MM.1S (cell line): ENCODE results near the gene FAM184A.

Experiments used
- DNase-seq: peaks from one replicate; pipeline ENCODE4 v3.0.0-alpha.2; 2015
- H2AFZ ChIP-seq: fragments of 300-600 bp; sonication (generic); 2 replicates; pipeline ENCODE4 v1.6.0; 2016; ENCODE audit warnings: antibody characterized with exemption, low read length
- H3F3A ChIP-seq: fragments of 300-600 bp; sonication (generic); 2 replicates; pipeline ENCODE4 v1.6.1; 2016; ENCODE audit warnings: mild to moderate bottlenecking, antibody characterized with exemption, low read length, moderate library complexity, mixed read lengths; ENCODE audit not compliant: insufficient read depth
- H3K27ac ChIP-seq: fragments of 300-600 bp; sonication (generic); 2 replicates; pipeline ENCODE4 v1.5.1; 2016; ENCODE audit warnings: mild to moderate bottlenecking, low read length
- H3K27me3 ChIP-seq: fragments of 300-600 bp; sonication (generic); replicated peaks from 2 replicates; pipeline ENCODE4 v1.6.0; 2016; ENCODE audit warnings: low read length; ENCODE audit not compliant: insufficient read depth
- H3K36me3 ChIP-seq: fragments of 300-600 bp; sonication (generic); replicated peaks from 2 replicates; pipeline ENCODE4 v1.6.1; 2016; ENCODE audit warnings: mild to moderate bottlenecking, low read length, mixed read lengths; ENCODE audit not compliant: insufficient read depth
- H3K4me1 ChIP-seq: fragments of 300-600 bp; sonication (generic); 2 replicates; pipeline ENCODE4 v1.6.1; 2016; ENCODE audit warnings: low read length, mixed read lengths
- H3K4me2 ChIP-seq: fragments of 300-600 bp; sonication (generic); 2 replicates; pipeline ENCODE4 v1.6.0; 2016; ENCODE audit warnings: low read depth, low read length
- H3K4me3 ChIP-seq: fragments of 300-600 bp; sonication (generic); 2 replicates; pipeline ENCODE4 v1.5.1; 2016; ENCODE audit warnings: low read length, mixed read lengths
- H3K79me2 ChIP-seq: fragments of 300-600 bp; sonication (generic); 2 replicates; pipeline ENCODE4 v1.6.1; 2016; ENCODE audit warnings: mixed run types, low read length, mixed read lengths
- H3K9ac ChIP-seq: fragments of 300-600 bp; sonication (generic); 2 replicates; pipeline ENCODE4 v1.6.1; 2016; ENCODE audit warnings: low read length, mixed read lengths
- H3K9me2 ChIP-seq: fragments of 300-600 bp; sonication (generic); replicated peaks from 2 replicates; pipeline ENCODE4 v1.6.1; 2016; ENCODE audit warnings: mild to moderate bottlenecking, low read length, mixed read lengths; ENCODE audit not compliant: insufficient read depth
- H3K9me3 ChIP-seq: fragments of 300-600 bp; sonication (generic); replicated peaks from 2 replicates; pipeline ENCODE4 v1.6.1; 2016; ENCODE audit warnings: mild to moderate bottlenecking, low read length, mixed read lengths; ENCODE audit not compliant: insufficient read depth
- H4K20me1 ChIP-seq: fragments of 300-600 bp; sonication (generic); 2 replicates; pipeline ENCODE4 v1.6.1; 2016; ENCODE audit warnings: mild to moderate bottlenecking, low read length, moderate library complexity, mixed read lengths; ENCODE audit not compliant: insufficient read depth
- EZH2 ChIP-seq: fragments of 300-600 bp; sonication (generic); optimal IDR thresholded peaks from 2 replicates; pipeline ENCODE3; 2017; ENCODE audit warnings: low read depth, mild to moderate bottlenecking, antibody characterized with exemption, low read length, mixed read lengths
- EZH2phosphoT487 ChIP-seq: fragments of 300-600 bp; sonication (generic); IDR thresholded peaks from 2 replicates; pipeline ENCODE4 v1.6.1; 2018; ENCODE audit warnings: antibody characterized with exemption, low read length
- TF ChIP-seq, protein P1 (sequence below): fragments of 300-600 bp; sonication (generic); IDR thresholded peaks from 2 replicates; pipeline ENCODE4 v1.5.1; 2016; ENCODE audit warnings: antibody characterized with exemption, low read length, mixed read lengths

FAM184A gene

DNA sequence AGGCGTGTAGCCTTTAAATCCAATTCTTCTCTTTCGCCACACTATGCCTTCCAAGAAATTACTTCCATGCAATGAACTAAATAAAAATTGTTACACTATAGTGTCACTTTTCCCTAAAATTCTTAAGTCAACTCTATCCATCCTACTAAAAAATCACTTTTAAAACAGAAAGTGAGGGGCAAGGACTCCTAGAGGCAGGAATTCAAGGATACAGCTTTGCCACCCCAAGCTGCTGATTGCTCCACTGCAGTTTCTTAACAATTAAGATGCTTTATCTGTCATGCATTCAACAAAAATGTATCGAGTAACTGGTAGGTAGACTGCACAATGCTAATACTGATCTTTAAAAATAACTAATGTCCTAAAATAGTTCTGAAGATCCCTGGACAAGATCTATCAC is 147.8 kb downstream of the FAM184A start:
- DNase-seq = no peak
- H3K27me3 ChIP-seq = no peaks in the 10 kb centered on the region
- H3K27ac ChIP-seq = no peak overlapping the region
- peaks cover 9% of the 10 kb centered on the region for H3F3A ChIP-seq
- TF ChIP-seq EZH2phosphoT487 (no peak), EZH2 (no peak)
- TF ChIP-seq, protein P1, sequence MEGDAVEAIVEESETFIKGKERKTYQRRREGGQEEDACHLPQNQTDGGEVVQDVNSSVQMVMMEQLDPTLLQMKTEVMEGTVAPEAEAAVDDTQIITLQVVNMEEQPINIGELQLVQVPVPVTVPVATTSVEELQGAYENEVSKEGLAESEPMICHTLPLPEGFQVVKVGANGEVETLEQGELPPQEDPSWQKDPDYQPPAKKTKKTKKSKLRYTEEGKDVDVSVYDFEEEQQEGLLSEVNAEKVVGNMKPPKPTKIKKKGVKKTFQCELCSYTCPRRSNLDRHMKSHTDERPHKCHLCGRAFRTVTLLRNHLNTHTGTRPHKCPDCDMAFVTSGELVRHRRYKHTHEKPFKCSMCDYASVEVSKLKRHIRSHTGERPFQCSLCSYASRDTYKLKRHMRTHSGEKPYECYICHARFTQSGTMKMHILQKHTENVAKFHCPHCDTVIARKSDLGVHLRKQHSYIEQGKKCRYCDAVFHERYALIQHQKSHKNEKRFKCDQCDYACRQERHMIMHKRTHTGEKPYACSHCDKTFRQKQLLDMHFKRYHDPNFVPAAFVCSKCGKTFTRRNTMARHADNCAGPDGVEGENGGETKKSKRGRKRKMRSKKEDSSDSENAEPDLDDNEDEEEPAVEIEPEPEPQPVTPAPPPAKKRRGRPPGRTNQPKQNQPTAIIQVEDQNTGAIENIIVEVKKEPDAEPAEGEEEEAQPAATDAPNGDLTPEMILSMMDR = no peak
- no peaks in the 10 kb centered on the region for H3K9me2 ChIP-seq
- H3K4me2 ChIP-seq = no peak overlapping the region
- H3K36me3 ChIP-seq = peaks cover 3% of the 10 kb centered on the region; the same call in 1 of the 2 replicates
- no peak overlapping the region for H3K4me3 ChIP-seq
- H3K79me2 ChIP-seq = peaks cover 8% of the 10 kb centered on the region; the same call in 1 of the 2 replicates
- no peaks in the 10 kb centered on the region for H4K20me1 ChIP-seq
- H3K9me3 ChIP-seq = no peaks in the 10 kb centered on the region
- peaks cover 3% of the 10 kb centered on the region; the same call in 1 of the 2 replicates for H3K4me1 ChIP-seq
- H3K9ac ChIP-seq = no peak overlapping the region
- no peak overlapping the region for H2AFZ ChIP-seq

DNA sequence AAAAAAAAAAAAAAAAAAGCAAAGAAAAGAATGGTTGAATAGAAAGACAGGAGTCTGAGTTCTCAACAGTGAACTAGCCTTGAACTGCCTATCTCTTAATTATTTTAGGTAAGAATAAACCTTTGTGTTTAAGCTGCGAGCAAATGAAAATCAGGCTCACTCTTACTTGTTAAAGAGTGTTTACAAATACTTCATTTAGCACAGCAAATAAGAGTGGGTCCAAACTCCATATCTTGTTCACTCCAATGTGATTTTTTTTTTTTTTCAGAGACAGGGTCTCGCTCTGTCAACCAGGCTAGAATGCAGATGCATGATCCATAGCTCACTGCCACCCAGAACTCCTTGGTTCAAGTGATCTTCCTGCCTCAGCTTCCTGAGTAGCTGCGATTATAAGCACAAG is 155.4 kb downstream of the FAM184A start:
- H3K9ac ChIP-seq = no peak overlapping the region
- no peaks in the 10 kb centered on the region for H3K27me3 ChIP-seq
- no peaks in the 10 kb centered on the region for H4K20me1 ChIP-seq
- no peaks in the 10 kb centered on the region for H3K79me2 ChIP-seq
- peaks cover 5% of the 10 kb centered on the region; the same call in 1 of the 2 replicates for H3K36me3 ChIP-seq
- no peaks in the 10 kb centered on the region for H3F3A ChIP-seq
- no peak for TF ChIP-seq EZH2
- no peak for TF ChIP-seq EZH2phosphoT487
- TF ChIP-seq, protein P1 = no peak
- no peak overlapping the region for H3K4me3 ChIP-seq
- no peak overlapping the region for H2AFZ ChIP-seq
- no peaks in the 10 kb centered on the region for H3K9me3 ChIP-seq
- no peaks in the 10 kb centered on the region for H3K9me2 ChIP-seq
- no peak for DNase-seq
- no peak overlapping the region for H3K4me2 ChIP-seq
- H3K4me1 ChIP-seq = no peaks in the 10 kb centered on the region
- H3K27ac ChIP-seq = no peak overlapping the region

DNA sequence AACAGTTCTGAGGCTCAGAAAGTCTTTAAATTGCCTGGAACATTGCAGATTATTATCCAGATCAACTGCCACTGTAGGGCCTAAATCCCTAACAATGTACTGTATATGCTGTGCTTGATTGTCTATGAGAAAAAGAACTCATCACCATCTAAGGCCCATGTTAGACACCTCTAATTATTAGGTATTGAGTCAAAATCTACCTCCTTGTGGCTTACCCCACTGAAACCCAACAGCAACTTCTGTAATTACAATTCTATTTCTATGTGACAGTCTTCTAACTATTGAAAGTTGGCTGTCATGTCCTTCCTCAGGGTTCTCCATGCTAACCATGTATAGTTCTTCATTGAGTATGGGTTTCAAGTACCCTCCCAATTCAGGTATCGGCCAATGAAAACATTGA is 157.4 kb downstream of the FAM184A start:
- Histone ChIP-seq H3K4me2 (no peak overlapping the region), H4K20me1 (no peaks in the 10 kb centered on the region), H3K9ac (no peak overlapping the region), H3K4me1 (no peaks in the 10 kb centered on the region), H3K27ac (no peak overlapping the region), H3K27me3 (no peaks in the 10 kb centered on the region), H3K9me2 (no peaks in the 10 kb centered on the region), H3K36me3 (peaks cover 9% of the 10 kb centered on the region; the same call in 1 of the 2 replicates), H3K4me3 (no peak overlapping the region), H3F3A (no peaks in the 10 kb centered on the region), H3K79me2 (no peaks in the 10 kb centered on the region), H2AFZ (no peak overlapping the region), H3K9me3 (no peaks in the 10 kb centered on the region)
- DNase-seq = no peak
- no peak for TF ChIP-seq EZH2
- no peak for TF ChIP-seq EZH2phosphoT487
- TF ChIP-seq, protein P1 = no peak
